GM18909 (cell line): ENCODE results near the gene KLC1.

Experiments
- ATAC-seq: cut with Tn5 transposase; IDR thresholded peaks from one replicate; pipeline ENCODE4 v1.9.1; 2021; ENCODE audit warnings: mild to moderate bottlenecking; ENCODE audit not compliant: unreplicated experiment, poor library complexity

KLC1 gene

DNA sequence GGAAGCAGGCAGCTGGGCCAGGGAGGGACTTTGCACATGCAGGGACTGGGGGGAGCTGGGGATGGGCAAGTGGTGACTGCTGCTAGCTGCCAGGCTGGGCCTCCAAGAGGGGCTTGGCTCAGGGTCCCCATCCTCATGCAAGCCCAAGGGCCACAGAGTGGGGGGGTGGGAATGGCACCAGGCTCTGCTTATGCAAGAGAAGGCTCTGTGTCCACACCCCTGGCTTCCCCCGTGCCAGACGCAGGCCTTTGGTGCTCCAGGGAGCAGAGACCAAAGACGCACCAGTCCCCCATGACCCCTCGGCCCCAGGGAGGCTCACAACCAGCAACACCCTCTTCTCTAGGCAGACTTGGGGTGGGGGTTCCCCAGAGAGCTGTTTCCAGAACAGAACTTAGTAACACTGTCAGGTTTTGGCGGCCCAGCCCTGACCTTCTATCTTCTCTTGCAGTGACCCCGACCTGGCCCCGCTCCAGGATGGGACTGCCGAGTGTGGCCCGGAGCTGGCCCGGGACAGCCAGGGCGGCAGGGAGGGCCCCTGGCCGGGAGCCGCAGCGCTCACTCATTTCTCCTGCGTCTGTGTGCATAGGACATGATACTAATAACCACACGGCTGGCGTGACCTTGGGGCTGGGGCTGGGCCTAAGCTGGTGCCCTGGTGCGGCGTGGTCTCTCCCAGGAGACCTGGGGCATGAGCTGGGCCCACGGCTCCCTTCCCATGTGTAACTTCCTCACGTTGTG is 71.9 kb downstream of the KLC1 start:
- ATAC-seq = no peak

DNA sequence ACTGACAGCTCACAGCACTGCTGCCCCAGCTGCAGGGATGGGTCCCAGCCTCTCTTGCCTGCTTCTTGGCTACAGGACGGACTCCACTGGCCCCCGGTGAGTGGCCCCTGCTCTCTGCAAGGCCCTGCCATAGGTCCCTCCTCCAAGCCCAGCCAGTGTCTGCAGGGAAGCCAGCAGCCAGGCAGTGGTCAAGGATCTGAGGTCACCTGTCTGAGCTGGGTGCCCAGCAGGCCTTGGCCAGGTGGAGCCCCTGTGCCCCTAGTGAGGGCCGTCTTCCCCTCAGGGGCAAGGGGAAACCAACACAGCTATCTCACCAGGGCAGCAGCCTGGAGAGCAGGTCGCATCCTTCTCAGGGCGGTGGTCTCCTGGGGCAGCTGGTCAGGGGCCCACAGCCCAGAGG is 73.1 kb downstream of the KLC1 start:
- ATAC-seq = no peak

DNA sequence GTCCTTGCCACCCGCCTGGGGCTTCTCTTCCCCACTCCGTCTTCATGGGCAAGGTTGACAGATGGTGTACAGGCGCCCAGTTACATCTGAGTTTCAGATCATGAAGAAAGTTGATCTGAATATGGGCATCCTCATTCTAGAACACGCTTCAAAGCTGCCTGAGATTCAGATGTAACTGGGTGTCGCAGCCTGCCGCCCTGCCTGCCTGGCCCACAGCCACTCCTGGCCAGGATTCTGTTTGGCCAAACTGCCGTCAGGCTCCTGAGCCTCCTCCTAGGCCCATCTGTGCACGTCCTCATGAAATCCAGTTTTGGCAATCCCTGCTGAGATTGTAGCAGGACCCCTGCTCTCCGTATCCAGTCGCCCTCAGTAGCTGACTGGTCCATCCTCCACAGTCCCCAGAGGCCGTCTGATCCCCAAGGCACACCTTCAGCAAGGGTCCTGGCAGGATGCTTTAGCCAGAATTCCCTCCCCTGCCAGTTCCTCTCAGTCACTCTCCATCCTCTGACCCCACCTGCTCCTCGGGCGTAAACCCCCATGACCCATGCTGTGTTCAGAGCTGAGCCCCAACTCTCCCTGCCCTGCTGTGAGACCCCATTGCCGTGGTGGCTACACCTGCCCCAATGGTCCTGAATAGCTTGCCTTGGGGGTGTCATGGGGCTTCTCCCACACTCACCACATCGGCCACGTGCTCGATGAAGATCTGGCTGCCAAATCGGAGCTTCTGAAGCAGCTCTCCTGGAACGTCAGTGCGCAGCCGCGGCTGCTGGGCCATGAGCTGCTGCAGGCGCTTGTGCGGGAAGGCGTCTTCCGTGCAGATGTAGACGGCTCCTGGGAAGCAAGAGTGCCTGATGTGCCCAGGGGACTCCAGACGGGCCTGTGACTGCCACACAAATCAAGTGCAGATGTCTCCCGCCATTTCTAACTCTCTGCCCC is 73.8 kb downstream of the KLC1 start:
- no peak for ATAC-seq

DNA sequence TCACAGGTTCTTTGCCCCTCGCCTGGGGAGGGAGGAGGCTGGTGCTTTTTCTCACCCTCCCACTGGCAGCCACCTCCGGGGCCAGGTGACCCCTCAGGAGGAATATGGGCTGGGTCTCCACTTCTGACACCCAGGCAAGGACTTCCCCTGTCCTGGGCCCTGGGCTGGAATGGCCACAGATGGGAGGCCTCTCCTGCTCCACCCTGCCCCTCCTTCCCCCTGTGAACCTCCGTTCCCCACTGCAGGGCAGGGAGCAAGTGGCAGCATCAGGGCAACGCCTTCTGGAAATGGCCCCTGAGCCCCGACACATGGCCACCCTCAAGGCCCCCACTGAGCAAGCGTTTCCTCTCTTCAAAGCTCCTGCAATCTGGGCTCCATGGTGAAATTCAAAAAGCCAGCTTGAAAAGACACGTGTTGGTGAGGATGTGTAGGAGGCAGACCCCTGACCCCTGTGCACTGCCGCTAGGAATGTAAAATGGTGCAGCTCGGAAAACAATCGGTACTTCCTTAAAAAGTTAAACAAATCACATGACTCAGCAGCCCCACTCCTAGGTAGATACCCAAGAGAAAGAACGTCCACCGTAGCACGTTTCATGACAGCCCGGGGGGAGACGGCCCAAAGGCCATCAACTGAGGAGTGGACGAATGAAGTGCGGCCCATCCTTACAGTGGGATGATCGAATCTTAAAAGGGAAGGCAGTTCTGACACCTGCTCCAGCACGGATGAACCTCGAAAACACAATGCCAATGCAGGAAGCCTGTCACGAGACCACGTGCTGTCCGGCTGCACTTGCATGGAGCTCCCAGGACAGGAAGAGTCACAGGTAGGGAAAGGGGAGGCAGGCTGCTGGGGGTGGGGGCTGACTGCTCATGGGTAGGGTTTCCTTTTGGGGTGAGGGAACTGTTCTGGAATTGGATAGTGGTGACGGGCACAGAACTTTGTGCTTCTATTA is 74.7 kb downstream of the KLC1 start:
- ATAC-seq = no peak

DNA sequence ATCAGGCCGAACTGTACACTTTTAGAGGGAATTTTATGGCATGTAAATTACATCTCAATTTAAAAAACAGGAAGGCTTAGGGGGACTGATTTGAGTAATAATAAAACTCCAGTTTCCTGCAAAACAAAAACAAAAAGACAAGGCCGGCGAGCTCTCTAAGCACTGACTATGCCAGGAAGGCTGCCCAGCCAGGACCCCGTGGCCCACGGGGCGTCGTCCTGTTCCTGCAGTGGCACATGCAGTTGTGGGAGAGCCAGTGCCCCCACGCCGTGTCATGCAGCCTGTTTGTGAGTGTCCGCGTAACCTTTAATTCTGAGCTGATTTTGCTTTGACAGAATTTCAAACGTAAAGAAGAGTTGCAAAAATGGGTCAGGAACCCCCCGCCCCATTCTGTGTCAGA is 75.7 kb downstream of the KLC1 start:
- ATAC-seq = no peak

DNA sequence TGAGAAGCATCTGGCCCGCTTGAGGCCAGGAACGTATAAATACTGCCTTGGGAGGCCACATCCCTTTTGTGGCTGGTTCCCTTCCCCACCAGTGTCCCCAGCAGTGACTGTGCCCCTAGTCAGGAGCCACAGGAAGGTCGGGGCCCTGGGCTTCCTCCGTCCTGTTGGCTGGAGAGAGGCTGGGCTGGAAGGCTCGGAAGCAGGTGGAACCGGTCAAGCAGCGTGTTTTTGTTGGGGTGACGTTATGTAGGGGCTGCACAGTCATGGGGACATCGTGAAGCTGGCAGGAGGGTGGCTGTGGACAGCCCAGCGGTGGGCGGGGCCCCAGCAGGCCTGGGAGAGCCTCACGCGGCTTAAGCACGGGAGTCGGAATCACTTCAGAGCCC is 76.1 kb downstream of the KLC1 start:
- no peak for ATAC-seq

DNA sequence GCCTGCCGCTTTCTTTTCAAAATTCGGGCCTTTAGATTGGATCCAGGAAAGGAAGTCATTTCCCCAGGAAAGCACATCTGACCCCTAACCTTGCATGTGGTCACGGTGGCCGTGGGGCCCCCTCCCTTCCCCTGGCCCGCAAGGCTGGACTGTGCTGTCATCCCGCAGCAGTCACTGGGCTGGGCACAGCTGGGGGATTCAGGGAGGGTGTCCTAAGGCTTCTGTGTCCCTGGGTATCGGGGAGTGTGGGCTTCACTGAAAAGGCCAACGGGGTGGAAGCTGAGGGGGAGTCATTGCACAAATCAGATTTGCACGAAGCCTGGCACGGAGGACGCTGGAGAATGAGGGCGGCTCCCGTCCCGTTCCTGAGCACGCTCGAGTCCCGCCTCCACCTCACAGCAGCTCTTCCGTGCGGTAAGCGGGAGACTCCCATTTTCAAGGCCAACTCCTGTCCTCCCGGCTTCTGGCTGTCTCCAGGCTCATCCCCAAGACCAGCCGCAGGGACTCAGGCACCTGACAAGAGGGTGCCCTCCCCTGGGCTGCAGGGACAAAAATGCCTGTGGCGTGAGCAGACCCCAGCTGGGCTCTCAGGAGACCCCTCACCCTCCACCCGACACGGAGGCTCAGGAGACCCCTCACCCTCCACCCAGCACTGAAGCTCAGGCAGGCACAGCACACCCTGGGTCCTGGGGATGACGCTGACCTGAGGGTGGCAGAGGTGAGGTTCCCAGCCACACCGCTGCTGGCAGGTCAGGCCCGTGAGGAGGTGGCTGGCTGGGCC is 76.7 kb downstream of the KLC1 start:
- ATAC-seq = no peak

DNA sequence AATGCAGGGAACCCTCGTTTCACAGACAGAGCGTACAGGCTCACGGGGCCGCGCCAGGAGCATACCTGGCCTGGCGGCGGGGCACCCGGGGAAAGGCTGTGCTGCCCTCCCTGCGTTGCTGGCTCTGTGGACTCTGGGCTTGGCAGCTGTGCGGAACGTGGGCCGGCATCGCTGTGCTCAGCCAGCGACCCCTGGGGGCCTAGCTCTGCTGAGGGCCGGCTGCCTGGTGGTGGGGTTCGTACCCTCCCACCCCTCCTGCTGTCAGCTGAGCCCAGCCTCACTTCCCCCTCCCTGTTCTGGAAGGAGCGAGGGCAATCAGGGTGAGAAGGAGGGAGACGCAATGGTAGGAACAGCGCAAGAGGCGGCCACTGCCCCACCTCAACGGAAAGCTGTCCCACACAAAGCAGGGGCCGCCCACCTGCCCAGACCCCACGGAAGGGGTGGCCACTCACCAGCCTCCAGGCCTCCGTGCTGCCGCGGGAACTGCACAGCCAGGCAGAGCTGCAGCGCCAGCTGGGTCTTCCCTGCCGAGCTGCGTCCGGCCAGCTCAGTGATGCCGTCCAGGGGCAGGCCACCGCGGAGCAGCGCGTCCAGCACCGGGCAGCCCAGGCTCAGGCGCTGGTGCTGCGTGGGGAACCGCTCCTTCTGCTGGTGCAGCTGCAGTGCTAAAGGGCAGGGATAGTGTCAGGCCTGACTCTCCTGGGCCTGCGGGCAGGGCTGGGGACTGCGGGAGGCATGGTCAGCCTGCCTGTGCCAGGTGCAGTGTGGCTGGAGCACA is 77.7 kb downstream of the KLC1 start:
- no peak for ATAC-seq

DNA sequence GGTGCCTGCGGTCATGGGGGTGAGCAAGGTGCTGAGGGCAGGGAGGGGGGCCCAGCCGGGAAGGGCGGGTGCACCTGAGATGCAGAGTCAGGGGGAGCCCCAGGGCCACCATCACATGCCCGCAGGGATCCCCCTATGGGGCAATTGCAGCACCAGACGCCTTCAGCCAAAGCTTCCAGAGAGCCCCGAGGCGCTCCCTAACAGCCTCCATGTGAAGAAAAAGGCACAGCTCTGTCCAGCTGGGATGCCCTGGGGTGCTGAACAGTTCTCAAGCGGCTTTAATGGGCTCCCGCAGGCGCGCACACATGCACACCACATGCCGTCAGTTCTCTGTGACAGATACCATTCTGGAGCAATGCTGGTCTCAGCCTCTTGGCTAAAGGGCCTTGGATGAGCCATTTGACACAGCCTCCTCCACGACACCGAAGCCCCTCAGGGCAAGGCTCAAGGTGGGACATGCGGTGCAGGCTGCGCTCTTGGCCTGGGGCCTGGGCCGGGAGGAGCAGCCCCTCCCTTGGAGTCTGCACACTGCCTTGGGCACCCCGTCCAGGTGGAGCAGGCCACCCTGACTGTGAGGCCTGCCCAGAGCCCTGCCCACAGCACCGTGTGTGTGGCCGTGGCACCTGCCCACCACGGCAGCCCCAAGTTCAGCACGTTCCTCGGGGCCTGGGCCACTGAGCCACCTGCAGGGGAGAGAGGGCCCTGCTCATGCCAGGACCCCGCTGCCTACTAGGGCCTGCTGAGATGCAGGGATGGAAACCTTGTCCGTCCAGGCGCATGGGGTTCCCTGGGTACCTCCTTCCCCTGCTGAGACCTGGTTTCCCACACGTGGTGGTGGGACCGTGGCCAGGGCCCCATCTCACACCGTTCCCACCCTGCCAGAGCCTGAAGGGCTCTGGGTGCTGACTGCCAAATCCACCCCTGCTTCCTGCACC is 78.6 kb downstream of the KLC1 start:
- ATAC-seq = no peak

DNA sequence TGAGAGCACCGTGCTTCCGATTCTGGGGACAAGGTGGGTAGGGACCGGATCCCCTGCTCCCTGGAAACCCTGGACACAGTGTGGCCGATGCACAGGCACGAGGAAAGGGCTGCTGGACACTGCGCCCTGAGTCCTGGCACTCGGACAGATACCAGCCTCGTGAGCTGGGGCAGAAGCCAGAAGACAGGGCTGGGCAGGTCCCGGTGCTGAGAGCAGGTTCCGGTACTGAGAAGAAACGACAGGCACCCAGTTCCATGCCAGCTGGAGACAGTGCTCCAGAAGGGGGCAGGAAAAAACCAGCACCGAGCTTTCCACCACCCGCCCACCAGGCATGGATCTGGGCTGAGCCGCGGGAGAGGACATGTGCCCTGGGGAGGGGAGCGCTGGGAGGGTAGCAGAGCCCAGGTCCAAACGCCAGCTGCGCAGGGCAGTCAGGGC is 79.8 kb downstream of the KLC1 start:
- no peak for ATAC-seq

DNA sequence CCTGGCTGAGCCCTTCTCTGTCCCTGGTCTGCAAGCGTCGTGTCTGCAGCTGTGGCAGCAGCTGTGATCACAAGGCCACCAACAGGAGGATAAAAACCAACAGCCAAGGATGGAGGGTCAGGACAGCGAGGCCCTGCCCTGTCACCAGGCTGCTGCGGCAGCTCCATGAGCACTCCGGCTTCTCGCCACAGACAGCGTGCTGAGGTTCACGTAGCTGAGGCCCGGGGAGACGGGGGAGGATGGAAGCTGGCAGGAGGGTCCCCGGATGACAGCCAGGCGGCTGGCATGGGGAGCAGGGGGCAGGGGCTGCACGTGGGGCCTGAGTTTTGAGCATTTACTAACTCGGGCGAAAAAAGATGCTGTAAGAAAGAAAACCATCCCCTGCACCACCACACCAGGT is 80.8 kb downstream of the KLC1 start:
- ATAC-seq = no peak

DNA sequence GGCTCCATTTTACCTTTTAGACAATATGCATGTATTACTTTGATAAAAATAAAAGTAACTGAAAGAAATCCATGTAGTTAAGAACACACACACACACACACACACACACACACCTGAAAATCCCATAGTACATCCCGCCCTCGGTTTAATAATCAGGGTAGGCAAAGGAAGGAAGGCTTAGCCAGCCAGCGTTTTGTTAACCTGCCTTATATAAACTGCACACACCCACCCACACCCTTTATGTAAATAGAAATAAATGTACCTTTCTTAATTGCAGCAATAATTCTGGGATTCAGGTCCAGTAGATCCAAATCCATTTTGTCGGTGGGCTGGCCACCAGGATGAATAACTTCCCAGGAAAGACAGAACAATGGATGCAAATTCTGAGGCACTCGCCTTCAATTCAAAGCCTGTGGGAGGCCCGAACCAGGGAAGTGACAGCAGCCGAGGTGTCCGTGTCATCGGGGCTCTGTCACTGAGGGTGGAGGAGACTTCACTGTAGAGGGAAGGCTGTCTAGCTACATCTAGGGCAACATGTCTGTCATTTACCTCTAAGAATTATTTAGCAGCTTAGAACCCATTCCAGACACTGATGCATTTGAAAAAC is 81.9 kb downstream of the KLC1 start:
- ATAC-seq = no peak

DNA sequence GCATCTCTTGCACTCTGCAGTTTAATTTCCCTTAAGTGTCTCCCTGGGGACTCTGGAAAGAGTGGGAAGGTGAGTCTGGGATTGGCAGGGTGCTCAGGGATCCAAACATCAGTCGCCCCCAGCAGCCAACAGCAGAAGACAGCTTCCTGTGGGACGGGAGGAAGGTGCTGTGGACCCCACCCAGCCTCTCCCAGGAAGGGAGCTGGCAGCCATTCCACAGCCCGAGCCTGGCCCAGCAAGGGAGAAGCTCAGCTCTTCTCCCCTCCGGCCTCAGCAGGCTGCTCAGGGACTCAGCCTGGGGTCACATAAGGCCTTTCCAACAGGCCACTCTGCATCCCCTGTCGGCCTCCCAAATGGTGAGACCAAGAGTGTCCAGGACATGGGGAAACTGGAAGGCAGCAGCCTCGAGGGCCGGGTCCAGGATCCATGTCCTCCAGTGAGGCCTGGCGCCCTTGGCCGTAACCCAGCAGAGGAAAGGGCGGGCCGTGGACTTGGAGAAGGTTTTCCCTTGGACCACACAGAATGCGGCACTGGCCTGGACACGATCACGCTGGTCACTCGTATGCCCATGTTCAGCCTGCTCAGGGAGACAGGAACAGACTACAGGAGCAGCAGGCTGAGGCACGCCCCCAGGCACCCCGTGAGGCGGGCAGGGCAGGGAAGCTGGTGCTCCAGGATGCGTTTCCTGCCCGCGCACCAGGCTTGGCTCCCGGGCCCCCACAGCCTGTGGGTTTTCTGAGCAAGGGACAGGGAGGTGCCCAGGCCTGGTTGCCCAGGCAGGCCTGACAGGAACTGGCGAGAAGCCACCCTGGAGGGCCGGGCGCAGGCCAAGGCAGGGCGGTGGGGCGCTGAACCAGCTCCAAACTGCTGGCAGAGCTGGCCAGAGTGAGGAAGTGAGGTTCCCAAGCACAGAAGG is 82.8 kb downstream of the KLC1 start:
- no peak for ATAC-seq

DNA sequence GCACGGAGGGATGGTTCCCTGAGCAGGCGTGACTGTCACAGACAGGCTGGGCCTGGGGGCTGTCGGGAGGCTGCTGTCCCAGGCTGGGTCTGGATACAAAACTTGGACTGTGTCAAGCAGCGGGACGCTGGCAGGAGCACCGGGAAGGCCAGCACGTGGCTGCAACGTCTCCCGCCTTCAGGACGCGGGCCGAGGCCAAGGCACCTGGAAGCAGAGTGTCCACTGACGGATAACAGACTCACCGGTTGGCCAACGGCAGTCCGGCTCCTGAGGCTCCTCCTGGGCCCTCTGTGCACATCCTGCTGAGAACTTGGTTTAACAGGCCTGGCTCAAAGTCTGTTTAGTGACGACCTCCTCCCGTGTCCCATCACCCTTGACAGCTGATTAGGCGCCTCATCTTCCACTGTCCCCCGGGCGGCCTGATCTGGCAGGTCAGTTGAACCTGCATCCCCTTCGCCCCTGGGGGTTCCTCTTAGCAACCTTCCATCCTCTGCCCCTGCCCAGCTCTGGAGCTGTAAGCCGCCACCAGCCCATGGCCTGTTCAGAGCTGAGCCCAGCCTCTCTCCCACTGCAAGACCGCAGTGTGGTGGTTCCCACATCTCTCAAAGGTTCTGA is 83.7 kb downstream of the KLC1 start:
- no peak for ATAC-seq

DNA sequence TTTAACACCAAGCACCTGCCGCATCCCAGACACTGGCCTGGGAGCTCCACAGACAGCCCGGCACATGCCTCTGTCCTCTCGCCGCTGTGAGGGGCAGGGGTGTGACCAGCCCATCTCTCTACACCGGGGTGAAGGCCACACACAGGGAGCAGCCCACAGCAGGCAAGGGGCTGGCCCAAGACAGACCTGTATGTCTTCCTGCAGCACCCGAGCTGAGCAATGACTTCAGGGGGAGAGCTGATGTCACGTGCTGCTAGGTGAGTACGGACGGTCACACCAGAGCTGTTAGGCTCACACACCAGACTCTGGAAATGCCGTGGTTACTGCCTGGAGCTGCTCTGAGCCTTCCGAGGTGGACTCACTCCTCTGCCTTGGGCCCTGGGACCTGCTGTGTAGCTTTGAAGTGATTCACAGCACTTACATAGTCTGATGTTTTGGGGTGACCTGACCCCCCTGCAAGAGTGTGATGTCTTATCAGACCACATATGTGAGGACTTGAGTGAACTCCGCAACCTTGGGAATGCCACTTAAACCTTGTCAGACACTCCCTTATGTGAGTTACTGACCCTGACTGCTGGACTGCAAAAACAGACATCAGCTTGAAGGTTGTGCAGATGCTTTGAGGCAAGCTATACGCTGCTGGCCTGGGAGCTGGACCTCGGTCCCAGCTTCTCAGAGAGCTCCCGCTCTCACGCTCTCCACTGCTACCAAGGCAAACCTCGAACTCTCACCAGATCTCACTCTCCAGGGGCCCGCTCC is 84.5 kb downstream of the KLC1 start:
- ATAC-seq = no peak
